ENCODE measurements around the gene MAML1. TPM values are rescaled to one million over a fixed set of nuclear protein-coding genes. Genes with fewer than 3 reads are reported as not detected.

MAML1 gene
- total and polyA plus RNA-seq, 10 of the 15 experiments (the other 5 are each of a cell fraction or from before 2014, with no cell fraction given) = 0.42 to 23.9 (median 7.3) TPM

DNA sequence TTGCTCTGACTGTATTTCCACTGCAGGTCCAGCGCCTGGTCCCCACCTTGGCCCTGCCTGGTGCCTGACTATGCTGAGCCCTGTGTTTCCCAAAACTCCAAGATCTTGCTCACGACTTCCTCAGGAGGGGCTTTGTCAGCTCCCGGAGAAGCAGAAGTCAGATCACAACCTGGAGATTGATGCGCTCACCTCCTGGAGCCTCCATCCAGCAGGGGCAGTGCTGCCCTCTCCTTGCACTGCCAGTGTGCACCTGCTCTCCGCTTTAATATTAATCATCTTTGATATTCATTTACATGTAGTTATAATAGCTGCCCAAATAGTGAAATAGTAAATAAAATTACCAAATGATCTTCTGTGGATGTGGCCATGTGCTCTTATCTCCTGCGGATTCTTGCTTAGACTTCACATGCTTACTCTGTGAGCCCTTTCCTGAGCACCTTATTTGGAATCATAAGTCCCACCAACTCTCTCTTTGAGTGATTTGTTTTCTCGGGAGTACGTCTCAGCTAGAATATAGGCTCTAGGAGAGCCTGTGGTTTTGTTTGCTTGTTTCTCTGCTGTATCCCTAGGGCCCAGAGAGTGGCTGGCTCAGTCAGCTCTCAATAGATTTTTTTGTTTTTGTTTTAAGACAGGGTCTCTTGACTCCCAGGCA is 17.4 kb downstream of the MAML1 start:
- no TSS peak for BruUV-seq (replicated peaks)
- no peak overlapping the region for H3K27ac ChIP-seq (ENCODE audit: control insufficient read depth, insufficient read depth)
- H3K4me3 ChIP-seq = no peak overlapping the region
- ChIA-PET POLR2A (no interaction called here), RAD21 (ENCODE audit: unreplicated experiment) (interaction anchor here (0.6 kb wide), 1 partner anchor 91 kb away, joined by 3 read pairs; no protein-coding TSS in a partner anchor), CTCF (interaction anchor here (0.9 to 2.3 kb wide), 4 partner anchors 8 to 72 kb away, joined by 4 to 9 read pairs (median 4); no protein-coding TSS in a partner anchor), SMC1A (ENCODE audit: uncharacterized antibody, unreplicated experiment) (interaction anchor here (0.7 kb wide), 1 partner anchor 13 kb away, joined by 3 read pairs; no protein-coding TSS in a partner anchor)
- DNase-seq (ENCODE audit: low read depth, low spot score) = no peak
- intact Hi-C loops (cut with micrococcal nuclease; ENCODE audit: unreplicated experiment) = no loop called here
- WGBS (ENCODE audit: insufficient coverage, insufficient replicate concordance, low lambda C conversion rate, missing lambda C conversion rate) = 98% methylated on average over 8 of the region's 8 CpGs
- FAIRE-seq = no peak
- TF ChIP-seq SMC3 (IDR thresholded peaks at IDR 0.05; ENCODE audit: borderline replicate concordance, low read length) = no peak
- TF ChIP-seq, protein P1, sequence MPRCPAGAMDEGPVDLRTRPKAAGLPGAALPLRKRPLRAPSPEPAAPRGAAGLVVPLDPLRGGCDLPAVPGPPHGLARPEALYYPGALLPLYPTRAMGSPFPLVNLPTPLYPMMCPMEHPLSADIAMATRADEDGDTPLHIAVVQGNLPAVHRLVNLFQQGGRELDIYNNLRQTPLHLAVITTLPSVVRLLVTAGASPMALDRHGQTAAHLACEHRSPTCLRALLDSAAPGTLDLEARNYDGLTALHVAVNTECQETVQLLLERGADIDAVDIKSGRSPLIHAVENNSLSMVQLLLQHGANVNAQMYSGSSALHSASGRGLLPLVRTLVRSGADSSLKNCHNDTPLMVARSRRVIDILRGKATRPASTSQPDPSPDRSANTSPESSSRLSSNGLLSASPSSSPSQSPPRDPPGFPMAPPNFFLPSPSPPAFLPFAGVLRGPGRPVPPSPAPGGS (IDR thresholded peaks at IDR 0.05; ENCODE audit: borderline replicate concordance, insufficient read depth, low read depth, low read length, poor library complexity, severe bottlenecking) = no peak
- TF ChIP-seq, protein P2, sequence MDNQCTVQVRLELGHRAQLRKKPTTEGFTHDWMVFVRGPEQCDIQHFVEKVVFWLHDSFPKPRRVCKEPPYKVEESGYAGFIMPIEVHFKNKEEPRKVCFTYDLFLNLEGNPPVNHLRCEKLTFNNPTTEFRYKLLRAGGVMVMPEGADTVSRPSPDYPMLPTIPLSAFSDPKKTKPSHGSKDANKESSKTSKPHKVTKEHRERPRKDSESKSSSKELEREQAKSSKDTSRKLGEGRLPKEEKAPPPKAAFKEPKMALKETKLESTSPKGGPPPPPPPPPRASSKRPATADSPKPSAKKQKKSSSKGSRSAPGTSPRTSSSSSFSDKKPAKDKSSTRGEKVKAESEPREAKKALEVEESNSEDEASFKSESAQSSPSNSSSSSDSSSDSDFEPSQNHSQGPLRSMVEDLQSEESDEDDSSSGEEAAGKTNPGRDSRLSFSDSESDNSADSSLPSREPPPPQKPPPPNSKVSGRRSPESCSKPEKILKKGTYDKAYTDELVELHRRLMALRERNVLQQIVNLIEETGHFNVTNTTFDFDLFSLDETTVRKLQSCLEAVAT (IDR thresholded peaks at IDR 0.05) = no peak
- no peak overlapping the region for H2AFZ ChIP-seq (ENCODE audit: control insufficient read depth, low read depth, low read length)
- H3K27me3 ChIP-seq (replicated peaks in 1 of 2; ENCODE audit: control insufficient read depth in 2 of 2, insufficient read depth in 2 of 2, low read length in 1 of 2) = no peaks in the 10 kb centered on the region
- no peak overlapping the region for H3K9ac ChIP-seq (ENCODE audit: control insufficient read depth, insufficient read depth, low read length)
- no peaks in the 10 kb centered on the region for H3K4me1 ChIP-seq (ENCODE audit: control insufficient read depth, insufficient read depth, low read length)
- no peak for ATAC-seq
- no peak overlapping the region for H3K4me2 ChIP-seq (ENCODE audit: control insufficient read depth, insufficient read depth)
- peaks cover 42% of the 10 kb centered on the region for H3K79me2 ChIP-seq (ENCODE audit: control insufficient read depth, insufficient read depth, low read length)
- no peaks in the 10 kb centered on the region for H4K20me1 ChIP-seq (ENCODE audit: control insufficient read depth, insufficient read depth)
- H3K9me3 ChIP-seq (replicated peaks; ENCODE audit: control insufficient read depth, insufficient read depth, low read length) = no peaks in the 10 kb centered on the region
- peaks cover 2 to 10% of the 10 kb centered on the region in 2 experiments; a peak in 3 of 4 replicates for H3K36me3 ChIP-seq (ENCODE audit: control insufficient read depth in 2 of 2, insufficient read depth in 2 of 2, low read length in 1 of 2)
- in situ Hi-C loops (cut with MboI) = no loop called here
